GM18870 (cell line): ENCODE results near the gene PTPRD.
A peak's percentile ranks its signal among the peaks of the same experiment; 100 is the strongest.

Experiments used
- ATAC-seq: cut with Tn5 transposase; IDR thresholded peaks from one replicate; pipeline ENCODE4 v1.9.1; 2021; ENCODE audit warnings: moderate library complexity; ENCODE audit not compliant: unreplicated experiment

Gene PTPRD

GRCh38 chr9:10612641-10613398 lies at the start of gene PTPRD:
PTPRD (minus strand) TSS chr9:10613002.
- ATAC-seq, result peak; percentile 73

- ATAC-seq, result no peak
These were observed 49.2 kb upstream of the PTPRD start for GRCh38 chr9:10661994-10662393.

- no peak for ATAC-seq
These were observed 48.6 kb upstream of the PTPRD start for GRCh38 chr9:10661376-10661775.

GRCh38 chr9:10651012-10651411 lies 38.2 kb upstream of the PTPRD start:
- ATAC-seq, result no peak

- ATAC-seq, result no peak
These were observed 36.3 kb upstream of the PTPRD start for GRCh38 chr9:10649076-10649475.

GRCh38 chr9:10633785-10634184 lies 21.0 kb upstream of the PTPRD start:
- ATAC-seq, result no peak

GRCh38 chr9:10614196-10614800 lies 1.5 kb upstream of the PTPRD start:
- no peak for ATAC-seq

- no peak for ATAC-seq
These were observed 617 bp upstream of the PTPRD start for GRCh38 chr9:10613419-10613818.

GRCh38 chr9:10605388-10605787 lies 7.4 kb downstream of the PTPRD start:
- no peak for ATAC-seq

- no peak for ATAC-seq
These were observed 7.9 kb downstream of the PTPRD start for GRCh38 chr9:10604927-10605326.

- no peak for ATAC-seq
These were observed 15.0 kb downstream of the PTPRD start for GRCh38 chr9:10597801-10598200.

- no peak for ATAC-seq
These were observed 18.3 kb downstream of the PTPRD start for GRCh38 chr9:10594482-10594881.

- no peak for ATAC-seq
These were observed 26.4 kb downstream of the PTPRD start for GRCh38 chr9:10586407-10586806.

- no peak for ATAC-seq
These were observed 41.1 kb downstream of the PTPRD start for GRCh38 chr9:10571699-10572098.

GRCh38 chr9:10566848-10567247 lies 46.0 kb downstream of the PTPRD start:
- ATAC-seq, result no peak

GRCh38 chr9:10562581-10563343 lies 50.0 kb downstream of the PTPRD start:
- ATAC-seq, result no peak

- ATAC-seq, result no peak
These were observed 64.5 kb downstream of the PTPRD start for GRCh38 chr9:10548348-10548747.

GRCh38 chr9:10538073-10538472 lies 74.7 kb downstream of the PTPRD start:
- ATAC-seq, result no peak

- no peak for ATAC-seq
These were observed 78.0 kb downstream of the PTPRD start for GRCh38 chr9:10534850-10535249.

GRCh38 chr9:10525972-10526371 lies 86.8 kb downstream of the PTPRD start:
- no peak for ATAC-seq

- no peak for ATAC-seq
These were observed 89.6 kb downstream of the PTPRD start for GRCh38 chr9:10523164-10523563.

GRCh38 chr9:10512144-10512543 lies 100.7 kb downstream of the PTPRD start:
- ATAC-seq, result no peak
